Measurements from ENCODE around the gene TADA2A. TPM values are rescaled to one million over a fixed set of nuclear protein-coding genes. Genes with fewer than 3 reads are reported as not detected.

TADA2A gene
- total RNA-seq, 4 donors from 2014 or later, result 11.5 to 23.7 (median 17.7) TPM

DNA sequence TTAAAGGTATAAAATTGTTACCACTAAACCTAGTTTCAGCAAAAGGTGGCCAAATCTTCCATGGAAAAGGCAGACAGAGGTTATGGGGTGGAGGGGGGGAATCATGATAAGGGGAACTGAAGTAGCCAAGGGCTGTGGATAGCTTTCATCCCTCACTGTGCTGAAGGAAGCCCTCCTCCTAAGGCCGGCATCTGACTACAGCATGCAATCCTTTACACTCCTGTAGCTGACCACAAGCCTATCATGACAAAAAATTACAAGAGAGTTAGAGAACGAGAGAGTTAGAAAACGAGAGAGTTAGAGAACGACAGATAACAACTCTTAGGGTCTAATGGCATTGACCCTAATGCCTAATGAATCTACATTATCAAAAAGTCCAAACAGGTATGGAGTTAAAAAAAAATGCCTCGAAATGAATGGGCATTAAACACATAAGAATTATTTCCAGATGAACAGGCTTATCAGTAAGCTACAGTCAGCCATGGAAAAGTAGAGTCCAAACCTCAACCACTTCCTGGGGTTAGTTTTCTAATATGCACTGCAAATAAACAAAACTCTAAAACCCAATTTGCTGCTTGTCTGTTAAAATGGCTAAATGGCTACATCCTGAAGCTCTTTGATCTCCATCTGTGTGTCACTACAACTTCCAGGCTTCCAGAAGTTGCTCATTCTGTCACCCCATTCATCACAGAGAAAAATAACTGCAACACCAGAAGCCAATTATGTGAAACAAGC lies 112.7 kb downstream of the TADA2A start:
- H3K4me1 ChIP-seq, result peaks cover 5 to 22% (median 15%) of the 10 kb centered on the region in 4 donors
- intact Hi-C loops (cut with DNase I), result no loop called here
- peaks cover 24 to 88% (median 75%) of the 10 kb centered on the region in 4 donors for H3K36me3 ChIP-seq
- H3K27ac ChIP-seq (replicated peaks in 1 of 4), result no peak overlapping the region
- no peaks in the 10 kb centered on the region for H3K27me3 ChIP-seq
- 79% methylated on average over 5 of the region's 5 CpGs for WGBS
- DNase-seq (ENCODE audit: extremely low spot score), result no peak
- no peak for TF ChIP-seq POLR2AphosphoS5 (IDR thresholded peaks at IDR 0.05)
- no peak for TF ChIP-seq EP300 (IDR thresholded peaks at IDR 0.05)
- no peak for TF ChIP-seq POLR2A (IDR thresholded peaks at IDR 0.05; ENCODE audit: low read depth)
- no peak for TF ChIP-seq CTCF (IDR thresholded peaks at IDR 0.05)
- no peak overlapping the region for H3K4me3 ChIP-seq
- no peaks in the 10 kb centered on the region for H3K9me3 ChIP-seq

GRCh38 chr17:37520174-37520573 lies 113.5 kb downstream of the TADA2A start:
- Histone ChIP-seq H3K9me3 (no peaks in the 10 kb centered on the region), H3K27ac (replicated peaks in 1 of 4) (no peak overlapping the region), H3K4me1 (peaks cover 5 to 22% (median 15%) of the 10 kb centered on the region in 4 donors), H3K4me3 (no peak overlapping the region), H3K27me3 (no peaks in the 10 kb centered on the region), H3K36me3 (peaks cover 24 to 91% (median 74%) of the 10 kb centered on the region in 4 donors)
- intact Hi-C loops (cut with DNase I), result no loop called here
- no peak for DNase-seq (ENCODE audit: extremely low spot score)
- no peak for TF ChIP-seq CTCF (IDR thresholded peaks at IDR 0.05)
- no peak for TF ChIP-seq POLR2A (IDR thresholded peaks at IDR 0.05; ENCODE audit: low read depth)
- no peak for TF ChIP-seq EP300 (IDR thresholded peaks at IDR 0.05)
- no peak for TF ChIP-seq POLR2AphosphoS5 (IDR thresholded peaks at IDR 0.05)
- 91% methylated on average over 7 of the region's 8 CpGs for WGBS

- H3K9me3 ChIP-seq, result no peaks in the 10 kb centered on the region
- no peak for DNase-seq (ENCODE audit: extremely low spot score)
- no peaks in the 10 kb centered on the region for H3K27me3 ChIP-seq
- TF ChIP-seq POLR2A (IDR thresholded peaks at IDR 0.05; ENCODE audit: low read depth) (no peak), EP300 (IDR thresholded peaks at IDR 0.05) (no peak), CTCF (IDR thresholded peaks at IDR 0.05) (no peak)
- 96% methylated on average over 5 of the region's 5 CpGs for WGBS
- no peak overlapping the region for H3K4me3 ChIP-seq
- H3K36me3 ChIP-seq, result peaks cover 24 to 93% (median 77%) of the 10 kb centered on the region in 4 donors
- H3K4me1 ChIP-seq, result peaks cover 0 to 9% (median 2%) of the 10 kb centered on the region in 4 donors
- intact Hi-C loops (cut with DNase I), result no loop called here
- H3K27ac ChIP-seq (replicated peaks in 1 of 4), result no peak overlapping the region
Observed at GRCh38 chr17:37521821-37522220, 115.1 kb downstream of the TADA2A start.

DNA sequence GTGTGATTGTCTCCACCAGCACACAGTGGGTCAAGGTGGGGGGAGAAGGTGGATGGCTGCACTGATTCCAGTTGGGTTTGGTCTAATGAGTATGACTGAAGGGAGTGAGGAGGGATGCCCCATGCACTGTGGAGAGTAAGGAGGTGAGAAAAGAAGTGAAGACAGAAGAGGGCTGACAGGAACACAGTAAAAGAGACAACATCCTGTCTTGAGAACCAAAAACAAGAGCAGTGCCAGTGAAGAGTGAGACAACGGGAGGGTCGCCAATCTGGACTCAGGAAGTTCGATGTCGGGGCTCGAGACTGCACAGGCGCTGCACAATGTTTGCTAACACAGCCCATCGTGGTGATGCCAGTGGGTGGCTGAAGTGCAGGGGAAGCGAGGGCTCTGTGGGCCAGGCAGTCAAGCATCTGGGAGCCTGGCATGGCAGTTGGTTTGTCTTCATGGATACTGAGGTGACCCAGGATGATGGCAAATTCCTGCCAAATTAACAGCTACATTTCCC lies 117.1 kb downstream of the TADA2A start:
- H3K4me3 ChIP-seq, result no peak overlapping the region
- H3K4me1 ChIP-seq, result no peaks in the 10 kb centered on the region
- intact Hi-C loops (cut with DNase I), result no loop called here
- H3K9me3 ChIP-seq, result no peaks in the 10 kb centered on the region
- DNase-seq (ENCODE audit: extremely low spot score), result no peak
- WGBS, result 80% methylated on average over 8 of the region's 8 CpGs
- H3K36me3 ChIP-seq, result peaks cover 12 to 88% (median 65%) of the 10 kb centered on the region in 4 donors
- no peak overlapping the region for H3K27ac ChIP-seq (replicated peaks in 1 of 4)
- TF ChIP-seq CTCF (IDR thresholded peaks at IDR 0.05), result no peak
- TF ChIP-seq POLR2AphosphoS5 (IDR thresholded peaks at IDR 0.05), result no peak
- no peak for TF ChIP-seq EP300 (IDR thresholded peaks at IDR 0.05)
- TF ChIP-seq POLR2A (IDR thresholded peaks at IDR 0.05; ENCODE audit: low read depth), result no peak
- no peaks in the 10 kb centered on the region for H3K27me3 ChIP-seq

All from esophagus muscularis mucosa (tissue), 4 donors.